GM19193 (cell line): Measurements from ENCODE around the gene SOX5.

Experiments
- POLR2A ChIP-seq: IDR thresholded peaks from 4 replicates; pipeline ENCODE4 v1.6.1; 2011; ENCODE audit not compliant: insufficient read depth, insufficient read length; ENCODE audit errors: extremely low read depth

SOX5 gene

GRCh38 chr12:23949348-23950209 lies at the start of gene SOX5:
Gene SOX5 (minus strand): TSS chr12:23949670. CDS start chr12:23949601, 69 bp downstream.
- no peak for TF ChIP-seq POLR2A

DNA sequence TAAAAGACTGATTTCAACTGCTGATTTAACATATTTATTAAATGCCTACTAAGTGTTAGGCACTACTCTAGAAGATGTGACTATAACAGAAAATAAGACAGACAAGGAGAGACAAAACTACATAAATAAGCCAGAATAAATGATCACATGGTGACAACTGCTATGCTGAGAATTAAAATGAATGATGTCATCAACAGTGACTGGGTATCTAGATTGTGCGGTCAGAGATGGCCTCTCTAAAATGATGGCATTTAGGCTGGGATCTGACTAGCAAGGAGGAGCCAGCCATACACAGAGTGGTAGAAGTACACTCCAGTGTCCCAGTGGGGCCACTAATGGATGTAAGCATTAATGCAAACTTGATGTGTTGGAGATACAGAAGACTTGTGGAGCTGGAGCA lies 37.6 kb upstream of the SOX5 start:
- no peak for TF ChIP-seq POLR2A

GRCh38 chr12:23980826-23981225 lies 31.4 kb upstream of the SOX5 start:
- no peak for TF ChIP-seq POLR2A

- no peak for TF ChIP-seq POLR2A
Measured at GRCh38 chr12:23964812-23965211, 15.3 kb upstream of the SOX5 start.

GRCh38 chr12:23959826-23960225 lies 10.4 kb upstream of the SOX5 start:
- TF ChIP-seq POLR2A: no peak

GRCh38 chr12:23954332-23954731 lies 4.9 kb upstream of the SOX5 start:
- no peak for TF ChIP-seq POLR2A

- no peak for TF ChIP-seq POLR2A
Measured at GRCh38 chr12:23952071-23952470, 2.6 kb upstream of the SOX5 start.

- no peak for TF ChIP-seq POLR2A
Measured at GRCh38 chr12:23950775-23951451, 1.4 kb upstream of the SOX5 start.

DNA sequence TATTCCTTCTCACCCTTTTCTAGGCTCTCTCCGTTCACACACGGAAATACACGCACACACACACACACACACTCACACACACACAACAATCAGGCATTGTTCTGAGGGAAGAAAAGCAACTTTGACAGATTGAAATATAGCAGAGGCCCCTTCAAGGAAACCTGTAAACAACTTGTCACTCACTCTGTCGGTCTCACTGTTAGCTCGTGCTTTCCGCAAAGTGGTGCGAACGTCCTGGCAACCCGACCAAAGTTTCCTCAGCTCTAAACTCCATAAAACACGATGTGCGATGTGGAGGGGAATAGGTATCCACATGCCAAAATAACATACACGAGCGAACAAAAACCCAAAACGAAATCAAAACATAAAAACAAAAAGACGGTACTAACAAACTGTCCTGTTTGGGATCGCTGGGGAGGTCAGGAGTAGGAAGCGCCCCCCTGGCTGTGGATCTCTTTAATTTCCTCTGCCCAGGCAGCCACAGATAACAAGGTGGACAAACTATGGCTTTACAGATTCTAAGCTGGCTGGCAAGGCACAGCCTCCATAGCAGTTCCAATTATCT lies 822 bp upstream of the SOX5 start:
- no peak for TF ChIP-seq POLR2A

DNA sequence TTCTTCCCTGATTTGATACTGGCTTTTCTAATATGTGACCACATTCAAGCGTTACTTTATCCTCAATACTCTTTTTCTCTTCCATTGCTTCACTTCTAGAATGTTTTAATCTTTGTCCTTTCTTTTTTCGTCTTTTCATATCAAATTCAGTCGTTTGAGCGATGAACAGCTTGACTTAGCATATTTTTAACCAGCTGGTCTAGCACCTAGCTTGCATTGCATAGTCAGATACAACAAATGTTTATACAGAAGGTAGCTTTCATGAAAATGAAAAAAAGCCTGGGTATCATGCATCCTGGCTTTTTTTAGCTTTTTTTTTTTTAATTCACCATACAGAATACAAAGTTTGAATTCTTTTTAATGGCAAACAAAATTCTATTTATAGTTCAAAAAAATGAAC lies 1.2 kb downstream of the SOX5 start:
- TF ChIP-seq POLR2A: no peak

GRCh38 chr12:23947395-23947794 lies 2.1 kb downstream of the SOX5 start:
- TF ChIP-seq POLR2A: no peak

DNA sequence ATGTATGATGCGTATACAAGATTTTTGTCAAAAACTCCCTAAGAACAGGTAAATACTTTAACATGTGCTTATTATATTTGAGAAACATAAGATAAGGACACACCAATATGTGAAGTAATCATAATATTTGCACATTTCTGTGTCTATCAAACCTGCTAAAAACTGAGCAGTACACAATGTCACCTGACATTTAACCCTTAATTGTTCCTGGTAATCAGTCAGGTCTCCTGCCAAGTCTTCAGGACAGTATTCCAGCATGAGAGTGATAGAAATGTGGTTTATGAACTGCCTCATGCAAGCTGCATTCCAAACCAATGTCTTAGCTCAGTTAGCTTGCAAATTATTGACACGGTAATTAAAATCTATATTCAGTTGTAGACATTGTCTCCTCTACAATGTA lies 4.2 kb downstream of the SOX5 start:
- TF ChIP-seq POLR2A: no peak

DNA sequence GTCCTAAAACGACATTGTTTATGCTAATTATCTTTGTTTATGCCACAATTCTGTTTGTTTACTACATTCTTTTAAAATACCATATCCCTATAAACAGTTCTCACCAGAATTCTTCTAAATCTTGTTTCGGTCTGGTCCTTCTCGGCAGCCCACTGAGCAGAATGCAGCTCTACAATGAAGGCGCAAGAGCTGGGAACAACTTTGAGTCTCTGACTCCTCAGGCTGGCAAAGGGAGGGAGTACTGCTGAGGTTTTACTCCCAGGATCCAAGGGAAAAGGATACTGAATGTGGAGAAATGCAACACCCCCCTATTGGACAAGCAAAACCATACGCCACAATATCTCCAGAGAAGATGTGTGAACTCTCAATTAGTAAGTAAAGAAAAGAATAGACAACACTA lies 5.4 kb downstream of the SOX5 start:
- no peak for TF ChIP-seq POLR2A

GRCh38 chr12:23942841-23943240 lies 6.6 kb downstream of the SOX5 start:
- no peak for TF ChIP-seq POLR2A

DNA sequence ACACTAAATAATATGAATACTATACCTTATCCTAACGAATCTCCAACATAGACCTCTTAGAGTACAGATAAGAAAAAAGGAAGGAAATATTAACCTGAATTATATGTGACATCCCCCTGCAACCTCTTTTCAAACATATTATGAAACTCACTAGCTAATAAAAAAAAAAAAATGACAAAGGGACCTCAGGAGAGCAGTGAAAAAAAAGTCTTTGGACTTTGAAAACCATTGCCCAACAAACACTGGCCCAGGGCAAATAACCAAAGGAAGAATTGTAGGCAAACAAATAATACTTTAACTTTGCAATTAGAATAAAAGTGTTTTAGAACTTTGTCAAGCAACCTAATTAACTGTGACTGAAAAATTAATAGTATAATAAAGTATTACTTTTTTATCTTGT lies 7.7 kb downstream of the SOX5 start:
- no peak for TF ChIP-seq POLR2A

GRCh38 chr12:23938422-23938821 lies 11.0 kb downstream of the SOX5 start:
- no peak for TF ChIP-seq POLR2A

GRCh38 chr12:23931176-23931575 lies 18.3 kb downstream of the SOX5 start:
- no peak for TF ChIP-seq POLR2A

DNA sequence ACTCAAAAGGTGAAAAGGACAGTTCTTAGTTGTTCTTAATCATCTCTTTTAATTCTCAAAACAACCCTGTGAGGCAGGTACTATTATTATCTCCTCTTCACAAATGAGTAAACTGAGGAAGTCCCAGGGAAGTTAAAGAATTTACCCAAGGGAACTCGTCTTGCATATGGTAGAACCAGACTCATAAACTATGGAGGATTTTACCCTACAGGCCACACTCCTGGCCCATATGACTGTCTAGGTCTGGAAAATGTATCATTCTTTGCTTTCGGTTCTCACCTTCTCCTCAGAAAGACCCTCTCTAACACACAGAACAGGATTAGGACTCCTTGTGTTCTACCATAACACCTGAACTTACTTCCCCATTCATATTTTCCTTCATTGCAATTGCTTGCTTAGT lies 18.9 kb downstream of the SOX5 start:
- no peak for TF ChIP-seq POLR2A
